GM12872 (cell line): ENCODE data around the gene MRPL49.

Experiments used
- TF ChIP-seq, protein P1 (sequence below): IDR thresholded peaks from 3 replicates; pipeline ENCODE4 v1.5.1; 2011; ENCODE audit warnings: low read depth, mild to moderate bottlenecking, low read length, moderate library complexity; ENCODE audit not compliant: insufficient read depth

Gene MRPL49

GRCh38 chr11:65130631-65131416 lies 8.7 kb downstream of the MRPL49 start:
- TF ChIP-seq, protein P1, sequence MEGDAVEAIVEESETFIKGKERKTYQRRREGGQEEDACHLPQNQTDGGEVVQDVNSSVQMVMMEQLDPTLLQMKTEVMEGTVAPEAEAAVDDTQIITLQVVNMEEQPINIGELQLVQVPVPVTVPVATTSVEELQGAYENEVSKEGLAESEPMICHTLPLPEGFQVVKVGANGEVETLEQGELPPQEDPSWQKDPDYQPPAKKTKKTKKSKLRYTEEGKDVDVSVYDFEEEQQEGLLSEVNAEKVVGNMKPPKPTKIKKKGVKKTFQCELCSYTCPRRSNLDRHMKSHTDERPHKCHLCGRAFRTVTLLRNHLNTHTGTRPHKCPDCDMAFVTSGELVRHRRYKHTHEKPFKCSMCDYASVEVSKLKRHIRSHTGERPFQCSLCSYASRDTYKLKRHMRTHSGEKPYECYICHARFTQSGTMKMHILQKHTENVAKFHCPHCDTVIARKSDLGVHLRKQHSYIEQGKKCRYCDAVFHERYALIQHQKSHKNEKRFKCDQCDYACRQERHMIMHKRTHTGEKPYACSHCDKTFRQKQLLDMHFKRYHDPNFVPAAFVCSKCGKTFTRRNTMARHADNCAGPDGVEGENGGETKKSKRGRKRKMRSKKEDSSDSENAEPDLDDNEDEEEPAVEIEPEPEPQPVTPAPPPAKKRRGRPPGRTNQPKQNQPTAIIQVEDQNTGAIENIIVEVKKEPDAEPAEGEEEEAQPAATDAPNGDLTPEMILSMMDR = no peak

- TF ChIP-seq, protein P1 = no peak
Observed at GRCh38 chr11:65131417-65131776, 9.3 kb downstream of the MRPL49 start.

GRCh38 chr11:65131895-65132237 lies 9.7 kb downstream of the MRPL49 start:
- TF ChIP-seq, protein P1 = no peak

DNA sequence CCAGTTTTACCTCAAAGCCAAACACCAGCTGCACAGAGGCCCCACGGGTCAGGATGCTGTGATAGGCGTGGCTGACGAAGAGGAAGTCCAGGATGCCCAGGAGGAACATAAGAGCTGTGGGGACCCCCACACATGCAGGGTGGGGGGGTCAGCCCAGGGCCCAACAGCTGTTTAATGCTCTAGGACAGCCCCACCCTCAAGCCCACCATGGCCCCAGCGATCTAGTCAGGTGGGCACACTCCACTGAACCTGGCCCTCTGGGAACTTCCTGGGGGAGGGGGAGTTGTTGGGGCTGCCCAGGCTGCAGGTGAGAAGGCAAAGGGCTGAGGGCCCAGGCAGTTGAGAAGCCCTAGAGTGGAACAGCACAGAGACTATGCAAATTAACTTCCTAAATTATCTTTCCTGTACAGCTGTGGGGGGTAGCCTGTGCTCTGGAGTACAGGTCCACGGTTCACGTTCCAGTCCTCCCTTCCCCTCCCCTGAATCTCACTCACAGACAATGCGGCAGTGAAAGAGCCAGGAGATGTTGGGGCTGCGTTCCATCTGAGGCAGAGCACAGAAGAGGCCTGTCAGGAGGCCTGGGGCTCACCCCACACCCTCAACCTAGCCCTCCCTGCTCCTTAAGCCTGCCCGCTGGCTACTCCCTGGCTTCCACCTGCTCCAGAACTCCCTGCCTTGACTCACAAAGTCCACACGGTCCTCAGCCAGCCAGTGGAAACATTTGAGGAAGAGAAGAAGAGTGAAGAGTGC lies 10.3 kb downstream of the MRPL49 start:
- TF ChIP-seq, protein P1 = no peak

DNA sequence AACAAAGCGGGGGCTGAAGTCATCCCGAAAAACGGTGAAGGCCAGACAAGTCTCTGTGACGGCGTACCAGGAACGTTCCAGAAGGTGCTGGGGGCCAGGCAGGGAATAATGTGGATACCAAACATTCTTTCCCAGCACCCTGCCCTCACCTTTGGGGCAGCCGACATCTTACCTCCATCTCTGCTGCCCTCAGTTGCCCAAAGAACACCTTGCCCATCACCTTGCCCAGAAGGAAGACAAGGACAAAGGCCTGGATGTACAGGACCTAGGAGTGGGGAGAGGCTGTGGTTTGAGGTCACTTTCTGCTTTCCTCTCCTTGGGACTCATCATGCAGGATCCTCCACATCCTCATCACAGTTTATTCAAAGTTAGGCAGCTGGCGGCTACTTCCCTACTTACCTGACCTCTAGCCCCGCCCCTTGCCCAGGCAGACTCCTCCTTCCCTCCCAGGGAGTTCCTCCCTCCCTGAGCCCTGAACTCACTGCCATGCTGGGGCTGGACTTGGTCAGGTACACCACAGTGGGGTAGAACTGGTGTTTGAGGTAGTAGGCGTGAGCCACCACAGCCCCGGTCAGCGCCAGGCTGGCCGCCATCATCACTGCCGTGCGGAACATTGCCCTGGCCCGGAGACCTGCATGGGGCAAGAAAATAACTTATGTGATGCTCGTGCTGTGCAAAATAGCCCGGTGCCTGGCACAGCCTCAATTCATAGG lies 11.0 kb downstream of the MRPL49 start:
- TF ChIP-seq, protein P1 = no peak

GRCh38 chr11:65133724-65134123 lies 11.6 kb downstream of the MRPL49 start:
- TF ChIP-seq, protein P1 = no peak

- TF ChIP-seq, protein P1 = no peak
Observed at GRCh38 chr11:65134240-65134951, 12.3 kb downstream of the MRPL49 start, which contains the start of gene SYVN1. TSS of gene SYVN1 (minus strand) at chr11:65134519. CDS start at chr11:65133601, 918 bp downstream.
